Transverse colon (tissue), 4 donors: ENCODE data around the gene GARIN3.

Experiments
- EP300 ChIP-seq: sonication (generic); formaldehyde crosslinking; IDR thresholded peaks from one replicate; pipeline ENCODE4 v1.6.1; 2017; ENCODE audit warnings: antibody characterized with exemption, low read depth
- POLR2A ChIP-seq: fragments of 450-650 bp; IDR thresholded peaks from one replicate; pipeline ENCODE4 v1.6.1; 2016; ENCODE audit warnings: antibody characterized with exemption, mild to moderate bottlenecking, moderate library complexity
- POLR2AphosphoS5 ChIP-seq, 3 donors: sonication (generic); formaldehyde crosslinking; IDR thresholded peaks; one replicate each; pipeline ENCODE4 v1.6.1; 2016; ENCODE audit warnings: antibody characterized with exemption in 3 of 3
- TF ChIP-seq, protein P1 (sequence below), 5 experiments: fragments of 200-600 bp in 3 of 5; fragments of 450-650 bp in 2 of 5; sonication (generic) in 3 of 5; IDR thresholded peaks; 1 replicate in 2 of 5; 2 replicates in 3 of 5; pipeline ENCODE4 v1.5.1; 2016 to 2017; ENCODE audit warnings: antibody characterized with exemption in 5 of 5, inconsistent platforms in 3 of 5, mild to moderate bottlenecking in 2 of 5, moderate library complexity in 1 of 5

DNA sequence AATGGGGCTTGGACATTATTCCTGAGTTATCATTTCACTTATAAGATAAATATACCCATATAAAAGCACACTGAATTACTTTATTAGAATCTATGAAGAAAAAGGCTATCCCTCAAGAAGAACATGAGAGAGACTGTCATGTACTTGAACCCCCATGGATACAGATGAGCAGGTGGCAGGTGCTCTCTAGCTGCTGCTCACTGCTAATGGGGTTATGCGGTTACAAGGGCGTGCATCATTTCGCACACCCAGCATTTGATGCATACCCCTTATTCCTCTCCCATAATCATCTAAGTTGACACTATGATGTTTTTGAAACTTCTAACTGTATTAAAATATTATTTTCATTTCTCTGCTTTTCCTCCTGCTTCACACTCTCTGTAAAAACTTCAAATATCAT lies 31.0 kb upstream of the GARIN3 start:
- TF ChIP-seq, protein P1, sequence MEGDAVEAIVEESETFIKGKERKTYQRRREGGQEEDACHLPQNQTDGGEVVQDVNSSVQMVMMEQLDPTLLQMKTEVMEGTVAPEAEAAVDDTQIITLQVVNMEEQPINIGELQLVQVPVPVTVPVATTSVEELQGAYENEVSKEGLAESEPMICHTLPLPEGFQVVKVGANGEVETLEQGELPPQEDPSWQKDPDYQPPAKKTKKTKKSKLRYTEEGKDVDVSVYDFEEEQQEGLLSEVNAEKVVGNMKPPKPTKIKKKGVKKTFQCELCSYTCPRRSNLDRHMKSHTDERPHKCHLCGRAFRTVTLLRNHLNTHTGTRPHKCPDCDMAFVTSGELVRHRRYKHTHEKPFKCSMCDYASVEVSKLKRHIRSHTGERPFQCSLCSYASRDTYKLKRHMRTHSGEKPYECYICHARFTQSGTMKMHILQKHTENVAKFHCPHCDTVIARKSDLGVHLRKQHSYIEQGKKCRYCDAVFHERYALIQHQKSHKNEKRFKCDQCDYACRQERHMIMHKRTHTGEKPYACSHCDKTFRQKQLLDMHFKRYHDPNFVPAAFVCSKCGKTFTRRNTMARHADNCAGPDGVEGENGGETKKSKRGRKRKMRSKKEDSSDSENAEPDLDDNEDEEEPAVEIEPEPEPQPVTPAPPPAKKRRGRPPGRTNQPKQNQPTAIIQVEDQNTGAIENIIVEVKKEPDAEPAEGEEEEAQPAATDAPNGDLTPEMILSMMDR (IDR thresholded peaks at IDR 0.05): no peak
- TF ChIP-seq POLR2A (no peak), EP300 (no peak), POLR2AphosphoS5 (IDR thresholded peaks at IDR 0.05) (no peak)
